ENCODE results near the gene TMEM129.

Gene TMEM129

GRCh38 chr4:1721666-1722550, 785 bp upstream of the TMEM129 start:
- H3K4me3 ChIP-seq (ENCODE audit: low read length): peak overlapping the region; percentile 58
- DNase-seq (ENCODE audit: low read depth): no peak
- no peak for TF ChIP-seq CTCF (IDR thresholded peaks at IDR 0.05; ENCODE audit: insufficient read depth, low read depth, low read length, missing control alignments)

GRCh38 chr4:1720163-1720983, 750 bp downstream of the TMEM129 start:
- peak overlapping the region; percentile 80 for H3K4me3 ChIP-seq (ENCODE audit: low read length)
- TF ChIP-seq CTCF (IDR thresholded peaks at IDR 0.05; ENCODE audit: insufficient read depth, low read depth, low read length, missing control alignments): no peak
- DNase-seq (ENCODE audit: low read depth): peak; percentile 30

GRCh38 chr4:1718095-1718850, 2.9 kb downstream of the TMEM129 start:
- no peak overlapping the region for H3K4me3 ChIP-seq (ENCODE audit: low read length)
- no peak for TF ChIP-seq CTCF (IDR thresholded peaks at IDR 0.05; ENCODE audit: insufficient read depth, low read depth, low read length, missing control alignments)
- no peak for DNase-seq (ENCODE audit: low read depth)

GRCh38 chr4:1717129-1718094, 3.7 kb downstream of the TMEM129 start:
- TF ChIP-seq CTCF (IDR thresholded peaks at IDR 0.05; ENCODE audit: insufficient read depth, low read depth, low read length, missing control alignments): no peak
- H3K4me3 ChIP-seq (ENCODE audit: low read length): no peak overlapping the region
- no peak for DNase-seq (ENCODE audit: low read depth)

GRCh38 chr4:1716065-1716945, 4.8 kb downstream of the TMEM129 start:
- TF ChIP-seq CTCF (IDR thresholded peaks at IDR 0.05; ENCODE audit: insufficient read depth, low read depth, low read length, missing control alignments): no peak
- no peak for DNase-seq (ENCODE audit: low read depth)
- H3K4me3 ChIP-seq (ENCODE audit: low read length): no peak overlapping the region
